Muscle of back (tissue), 11 donors: Measurements from ENCODE around the gene CELF6. TPM values are rescaled to one million over a fixed set of nuclear protein-coding genes. Genes with fewer than 3 reads are reported as not detected.

Experiments
- DNase-seq, 3 donors: peaks; one replicate each; pipeline versions ENCODE4 v3.0.0 to v3.0.0-alpha.2; 2013
- polyA plus RNA-seq, 10 donors: library from polyadenylated mRNA; unstranded; fragments of 120-200 nt; gene quantifications; one replicate each; pipeline ENCODE4 v1.2.1, GENCODE V29; 2013; ENCODE audit not compliant: insufficient read length in 10 of 10

CELF6 gene
- polyA plus RNA-seq, 10 donors, result 0.71 to 2.0 (median 1.1) TPM

DNA sequence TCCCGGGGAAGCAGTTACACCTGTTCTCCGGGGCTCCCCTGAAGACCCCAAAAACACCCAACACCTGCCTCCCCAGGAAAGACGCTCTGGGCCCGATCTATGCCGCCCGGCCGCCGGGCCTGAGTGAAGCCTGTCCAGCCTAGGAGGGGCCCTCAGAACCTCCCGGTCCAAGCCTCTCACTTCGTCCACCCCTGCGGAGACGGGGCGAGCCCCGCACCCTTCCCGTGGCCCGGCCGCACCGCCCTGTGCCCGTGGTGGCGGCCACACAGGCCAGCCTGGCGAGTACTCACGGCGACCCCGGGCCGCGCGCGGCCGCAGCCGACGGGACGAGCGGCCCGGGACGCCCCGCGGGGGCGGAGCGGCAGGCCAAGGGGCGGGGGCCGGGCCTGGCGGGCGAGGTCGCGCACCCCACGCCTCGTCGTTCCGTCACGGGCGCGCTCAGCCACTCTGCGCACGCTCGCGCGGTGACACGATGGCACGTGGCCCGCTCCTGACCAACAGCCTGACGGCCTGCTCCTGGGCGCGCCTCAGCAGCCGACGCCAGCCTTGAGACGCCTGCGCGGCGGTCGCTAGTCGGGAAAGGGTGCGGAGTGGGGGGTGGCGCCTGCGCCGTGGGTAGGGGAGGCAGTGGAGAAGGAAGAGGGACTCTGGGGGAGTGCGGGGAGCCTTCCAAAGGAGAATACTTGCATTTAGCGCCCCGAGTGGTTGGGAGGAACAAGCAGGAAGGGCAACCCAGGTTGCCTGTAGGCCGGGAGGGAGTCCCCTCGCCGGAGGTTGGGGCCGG lies 47.6 kb downstream of the CELF6 start, which contains the start of gene PARP6:
Gene PARP6, minus strand, starts transcription at position 342 of the 784 bp plus-strand sequence. CDS start 5,077 bp downstream, outside the sequence.
- DNase-seq, result peak; percentile 98 to 100 (median 99)

DNA sequence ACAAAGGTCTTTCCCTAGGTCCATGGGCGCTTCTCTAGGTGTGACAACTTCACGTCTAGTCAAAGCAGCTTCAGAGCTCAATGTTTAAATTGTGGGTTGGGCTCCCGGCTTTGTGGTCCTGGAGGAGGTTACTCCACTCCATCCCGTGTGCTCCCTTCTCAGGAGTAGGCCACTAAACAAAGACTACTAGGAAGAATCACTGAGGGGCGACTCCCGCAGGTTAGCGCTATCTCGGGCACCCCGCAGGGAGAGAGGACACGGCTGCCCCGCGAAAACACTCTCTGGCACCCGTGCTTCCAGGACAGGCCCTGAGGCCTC lies 48.1 kb downstream of the CELF6 start:
- peak in 1 of 3 donors; percentile 61 for DNase-seq

DNA sequence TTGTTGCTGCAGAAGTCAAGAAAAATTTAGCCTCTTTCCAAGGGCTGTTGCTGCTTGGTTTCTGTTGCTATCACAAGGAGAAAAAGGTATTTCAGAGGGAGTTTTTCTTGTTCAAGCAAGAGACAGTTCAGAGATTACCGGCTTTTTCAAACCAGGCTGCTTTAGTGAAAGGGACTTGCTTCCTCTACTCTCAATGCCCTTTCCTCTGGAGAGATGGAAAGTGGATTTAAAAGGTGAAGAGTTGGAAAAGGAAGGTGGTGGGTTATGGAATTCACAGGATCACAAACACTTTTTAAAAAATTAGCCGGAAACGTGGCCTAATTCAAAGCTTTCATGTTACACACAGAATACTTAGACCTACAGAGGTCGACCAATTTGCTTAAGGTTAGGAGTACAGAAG lies 48.7 kb downstream of the CELF6 start:
- DNase-seq, result no peak

DNA sequence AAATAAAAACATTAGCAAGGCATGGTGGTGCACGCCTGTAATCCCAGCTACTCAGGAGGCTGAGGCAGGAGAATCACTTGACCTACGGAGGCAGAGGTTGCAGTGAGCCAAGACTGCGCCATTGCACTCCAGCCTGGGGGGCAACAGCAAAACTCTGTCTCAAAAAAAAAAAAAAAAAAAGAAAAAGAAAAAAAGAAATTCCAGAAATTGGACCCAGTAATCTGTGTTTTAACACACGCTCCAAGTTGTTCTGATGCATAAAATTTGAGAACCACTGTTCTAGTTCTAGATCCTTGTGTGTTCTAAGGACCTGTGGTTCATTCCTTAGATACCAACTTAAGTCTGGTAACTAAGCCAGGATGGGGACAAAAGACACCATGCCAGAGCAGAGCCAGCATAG lies 50.2 kb downstream of the CELF6 start:
- DNase-seq, result no peak

DNA sequence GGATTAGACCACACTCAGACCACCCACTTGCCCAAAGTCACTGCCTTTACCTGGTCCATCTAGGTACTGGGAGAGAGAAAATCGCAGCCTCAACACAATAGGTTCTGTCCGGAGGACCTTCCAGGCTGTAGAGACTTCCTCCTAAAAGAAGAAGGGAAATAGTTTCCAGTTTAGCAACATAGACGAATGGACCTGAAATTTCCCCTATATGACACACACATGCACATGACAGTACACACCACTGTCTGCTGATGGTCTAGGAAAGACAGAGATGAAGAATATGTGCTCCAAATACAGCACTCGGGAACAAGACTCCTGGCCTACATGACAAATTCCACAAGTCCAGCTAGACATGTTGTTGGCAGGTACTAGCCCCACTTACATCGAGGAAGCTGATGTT lies 54.9 kb downstream of the CELF6 start:
- DNase-seq, result no peak

DNA sequence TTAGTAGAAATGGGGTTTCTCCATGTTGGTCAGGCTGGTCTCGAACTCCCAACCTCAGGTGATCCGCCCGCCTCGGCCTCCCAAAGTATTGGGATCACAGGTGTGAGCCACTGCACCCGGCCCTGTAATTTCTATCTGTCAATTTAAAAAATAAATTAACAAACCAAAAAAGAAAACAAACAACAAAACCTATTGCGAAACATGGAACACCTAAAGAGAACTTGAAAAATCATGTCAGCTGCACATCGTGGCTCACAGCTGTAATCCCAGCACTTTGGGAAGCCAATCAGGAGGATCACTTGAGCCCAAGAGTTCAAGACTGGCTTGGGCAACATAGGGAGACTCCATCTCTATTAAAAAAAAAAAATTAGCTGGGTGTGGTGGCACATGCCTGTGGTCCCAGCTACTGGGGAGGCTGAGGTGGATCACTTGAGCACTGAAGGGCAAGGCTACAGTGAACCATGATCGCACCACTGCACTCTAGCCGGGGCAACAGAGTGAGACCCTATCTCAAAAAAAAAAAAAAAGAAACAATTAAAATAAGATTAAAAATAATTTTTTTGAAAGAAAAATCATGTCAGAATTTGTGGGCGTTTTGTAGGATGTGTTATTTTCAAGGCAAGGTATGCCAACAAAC lies 67.2 kb downstream of the CELF6 start:
- no peak for DNase-seq

DNA sequence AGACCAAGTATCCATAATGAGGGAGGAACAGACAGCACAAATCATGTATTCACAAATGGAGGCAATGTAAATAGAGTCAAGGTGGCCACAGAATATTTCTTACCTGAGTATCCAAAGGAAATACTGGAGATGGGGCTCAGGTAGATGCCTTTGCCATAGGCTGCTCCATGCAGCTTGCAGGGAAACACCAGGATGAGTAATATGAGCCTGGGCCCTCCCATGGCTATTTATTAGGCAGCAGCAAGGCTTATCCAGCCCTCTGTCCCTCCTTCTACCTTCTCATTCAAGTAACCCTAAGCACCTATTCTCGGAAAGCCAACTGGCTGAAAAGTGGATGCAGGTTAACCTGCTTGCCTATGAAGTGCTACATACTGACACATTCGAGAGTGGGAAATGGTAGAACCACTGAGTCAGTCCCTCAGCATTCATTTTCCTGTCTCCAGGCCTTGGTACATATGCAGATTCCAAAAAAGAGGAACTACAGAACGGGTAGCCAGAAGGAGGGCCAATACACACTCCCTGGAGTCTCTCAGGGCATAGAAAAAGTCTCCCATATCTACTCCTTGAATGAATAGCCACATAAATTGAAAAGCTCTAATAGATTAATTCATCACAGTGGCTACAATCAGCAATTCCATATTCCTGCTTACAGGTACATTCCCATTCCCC lies 70.7 kb downstream of the CELF6 start:
- no peak for DNase-seq

DNA sequence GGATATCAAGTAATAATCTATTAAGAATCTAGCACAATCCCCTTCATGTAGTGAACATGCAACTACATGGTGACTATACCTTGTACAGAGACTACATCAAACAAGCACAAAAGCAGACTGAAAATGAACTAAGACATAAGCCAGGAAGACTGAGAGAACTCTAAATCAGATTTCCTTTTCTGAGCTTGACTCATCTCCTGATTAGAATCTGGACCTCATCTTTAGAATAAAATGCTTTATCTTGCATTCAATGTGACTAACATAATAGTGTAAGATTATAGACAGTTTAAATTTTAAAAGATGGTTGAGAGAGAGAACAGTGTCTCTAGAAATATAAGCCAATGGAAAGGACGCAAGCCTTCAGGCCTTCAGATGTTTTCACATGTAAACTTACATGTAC lies 71.4 kb downstream of the CELF6 start:
- DNase-seq, result no peak

DNA sequence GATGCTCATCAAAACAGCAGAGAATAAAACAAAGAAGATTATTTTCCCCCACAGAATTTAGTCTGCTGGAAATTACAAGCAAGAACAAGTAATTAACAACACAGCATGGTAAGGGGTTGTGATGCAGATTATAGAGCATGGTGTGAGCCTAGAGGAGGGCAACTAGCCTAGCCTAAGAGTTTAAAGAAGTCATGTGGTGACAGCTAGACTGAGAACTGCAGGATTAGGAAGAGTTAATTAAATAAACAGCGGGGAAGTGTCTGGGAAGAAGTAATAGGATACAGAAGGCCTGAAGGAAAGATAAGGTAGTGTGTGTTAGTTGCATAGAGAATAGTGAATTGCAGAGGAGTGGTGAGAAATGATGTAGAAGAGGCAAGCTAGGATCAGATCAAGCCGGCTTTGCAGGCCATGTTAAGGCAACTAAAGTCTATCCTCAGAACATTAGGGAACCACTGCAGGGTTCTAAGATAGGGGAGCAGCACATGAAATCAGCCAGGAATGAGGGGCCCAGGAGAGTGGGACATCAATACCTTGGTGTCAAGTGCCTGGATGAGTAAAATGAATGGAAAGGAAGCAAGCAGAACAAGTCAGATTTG lies 77.1 kb downstream of the CELF6 start:
- DNase-seq, result no peak

DNA sequence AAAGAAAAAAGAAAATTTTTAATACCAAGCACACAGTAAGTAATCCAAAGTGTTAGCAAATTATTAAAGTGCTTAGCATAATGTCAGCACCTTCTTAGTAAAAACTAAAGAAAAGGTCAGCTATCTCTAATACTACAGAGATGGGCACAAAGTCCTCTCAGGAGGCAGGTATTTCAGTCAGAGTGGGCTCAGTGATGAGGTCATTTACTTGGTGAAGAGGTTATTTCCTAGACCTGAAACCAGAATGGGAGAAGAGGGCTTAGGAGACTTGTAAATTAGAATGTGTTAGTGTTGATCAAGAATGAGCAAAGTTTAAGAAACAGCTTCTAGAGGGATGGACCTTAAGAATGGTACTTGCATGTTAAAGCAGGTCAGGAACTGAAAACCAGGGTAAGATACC lies 80.3 kb downstream of the CELF6 start:
- DNase-seq, result no peak

DNA sequence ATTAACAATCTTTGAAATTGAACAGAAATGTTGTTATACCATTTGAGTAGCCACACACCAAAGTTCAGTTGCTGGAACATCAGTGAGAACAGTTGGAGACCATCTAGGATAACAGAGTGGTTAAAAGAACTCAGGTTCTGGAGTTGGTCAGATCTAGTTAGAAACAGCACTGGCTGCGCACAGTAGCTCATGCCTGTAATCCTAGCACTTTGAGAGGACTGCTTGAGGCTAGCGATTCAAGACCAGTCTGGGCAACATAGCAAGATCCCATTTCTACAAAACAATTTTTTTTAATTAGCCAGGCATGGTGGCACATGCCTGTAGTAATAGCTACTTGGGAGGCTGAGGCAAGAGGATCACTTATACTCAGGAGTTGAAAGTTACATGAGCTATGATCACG lies 81.4 kb downstream of the CELF6 start:
- DNase-seq, result no peak

DNA sequence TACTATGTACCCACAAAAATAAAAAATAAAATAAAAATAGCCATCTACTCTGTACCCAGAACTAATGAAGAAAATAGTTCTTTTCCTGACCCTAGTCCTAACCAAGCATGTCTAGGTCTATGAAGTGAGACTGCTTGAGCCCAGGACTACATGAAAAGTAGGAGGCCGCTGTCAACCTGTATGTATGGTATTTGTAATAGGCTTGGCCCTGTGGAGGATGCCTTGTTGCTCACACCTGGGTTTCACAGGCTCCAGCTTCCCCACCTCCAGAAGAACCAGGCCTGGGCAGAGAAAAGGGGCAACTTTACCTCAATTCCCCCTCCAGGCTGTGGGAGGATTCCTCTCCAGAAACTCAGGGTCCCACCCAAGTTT lies 82.1 kb downstream of the CELF6 start:
- no peak for DNase-seq

DNA sequence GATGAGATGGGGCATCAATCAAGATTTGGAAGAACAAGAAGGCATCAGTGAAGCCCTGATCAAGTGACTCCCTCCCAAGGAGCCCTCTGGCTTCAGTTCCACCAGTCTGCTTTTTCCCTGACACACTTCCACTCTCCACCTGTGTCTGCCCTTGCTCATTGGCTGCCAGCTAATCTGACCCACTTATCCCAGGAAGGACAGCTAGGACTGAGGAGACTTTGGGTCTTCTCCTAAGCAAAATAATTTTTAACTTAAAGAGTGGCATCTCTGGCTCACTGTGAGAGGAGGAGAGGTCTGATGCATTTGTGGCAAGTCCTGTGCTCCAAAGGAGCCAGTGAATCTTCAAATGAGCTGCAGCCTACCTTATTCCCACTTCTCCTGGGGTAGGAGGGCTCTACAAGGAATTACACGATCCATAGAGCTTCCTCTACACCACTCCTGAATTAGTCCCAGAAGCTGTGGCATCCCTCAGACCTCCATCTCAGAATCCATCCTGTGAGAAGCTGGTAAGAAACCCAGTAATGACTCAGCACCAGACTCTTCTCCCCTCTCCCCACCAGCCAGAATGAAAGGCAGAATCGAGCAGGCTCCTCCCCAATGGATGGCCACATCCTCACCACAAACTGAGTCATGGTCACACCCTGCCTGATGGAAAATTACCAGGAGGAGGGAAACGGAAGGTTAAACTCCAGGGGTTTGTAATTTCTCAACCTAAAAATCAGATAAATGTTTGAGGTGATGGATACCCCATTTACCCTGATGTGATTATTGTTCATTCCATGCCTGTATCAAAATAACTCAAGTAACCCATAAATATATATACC lies 82.7 kb downstream of the CELF6 start:
- DNase-seq, result peak in 1 of 3 donors; percentile 92

DNA sequence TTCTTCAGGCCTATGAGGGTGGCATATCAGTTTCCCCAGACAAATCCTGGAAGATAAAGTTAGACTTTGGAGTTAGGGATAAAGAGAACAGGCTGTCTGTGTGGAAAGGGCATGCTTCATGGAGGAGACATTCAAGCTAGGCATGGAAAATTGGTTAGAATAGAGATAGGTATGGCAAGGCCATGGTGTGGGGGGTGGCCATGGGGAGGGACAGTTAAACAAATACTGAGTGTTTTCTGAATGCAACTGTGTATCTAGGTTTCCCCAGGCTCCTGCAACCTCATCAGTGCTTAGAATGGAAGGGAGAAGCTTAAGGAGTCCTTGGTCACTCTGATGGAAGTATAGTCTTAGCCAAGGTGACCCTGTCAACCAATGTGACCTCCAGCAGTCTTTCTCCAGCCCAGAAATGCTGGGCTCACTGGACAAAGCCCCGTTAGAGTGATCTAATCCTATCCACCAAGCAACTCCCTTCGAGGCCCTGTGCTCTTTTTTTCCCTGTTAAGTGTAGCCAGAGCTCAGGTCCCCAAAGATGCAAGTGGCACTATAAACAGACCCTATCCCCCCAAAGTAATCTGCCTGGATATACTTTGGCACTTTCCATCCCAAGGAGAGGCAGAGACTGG lies 83.5 kb downstream of the CELF6 start:
- no peak for DNase-seq

DNA sequence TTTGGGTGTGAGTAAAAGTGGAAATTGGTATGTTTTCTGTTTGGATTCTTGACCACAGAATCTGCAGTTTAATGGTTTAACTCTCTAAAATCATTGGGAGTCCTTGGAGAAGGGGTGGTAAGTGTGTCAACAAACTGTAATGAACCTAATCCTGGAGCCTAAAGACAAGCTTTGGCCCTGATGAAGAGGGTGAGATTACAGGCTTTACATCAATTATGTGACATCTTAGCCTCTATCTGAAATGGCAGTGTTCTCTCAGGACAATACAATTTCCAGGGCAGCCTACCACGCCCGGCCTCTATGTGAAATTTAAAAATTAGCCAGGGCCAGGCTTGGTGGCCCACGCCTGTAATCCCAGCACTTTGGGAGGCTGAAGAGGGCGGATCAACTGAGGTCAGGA lies 84.7 kb downstream of the CELF6 start:
- no peak for DNase-seq

Other genes with a start within 250 kb of the CELF6 start
- gene MYO9A, start 202.0 kb downstream of the CELF6 start, polyA plus RNA-seq, result 10 to 100 TPM; 23.1 to 41.7 (median 28.6) TPM
- 1 to 10 TPM; 3.7 to 6.5 (median 5.0) TPM for gene SENP8, start 201.8 kb downstream of the CELF6 start, polyA plus RNA-seq
- 1 to 10 TPM in 8 of 10 donors, under 1 TPM in 2; 0.78 to 2.7 (median 1.6) TPM for gene GRAMD2A, start 122.4 kb downstream of the CELF6 start, polyA plus RNA-seq
- gene PKM, start 89.0 kb downstream of the CELF6 start, polyA plus RNA-seq, result 100 to 1,000 TPM; 616 to 912 (median 778) TPM
- gene PARP6, start 47.6 kb downstream of the CELF6 start, polyA plus RNA-seq, result 10 to 100 TPM; 39.4 to 96.6 (median 56.6) TPM
- gene HEXA, start 55.9 kb upstream of the CELF6 start, polyA plus RNA-seq, result 10 to 100 TPM; 46.4 to 60.3 (median 49.9) TPM
- not detected for gene TMEM202, start 78.1 kb upstream of the CELF6 start, polyA plus RNA-seq
- 100 to 1,000 TPM; 120 to 160 (median 134) TPM for gene ARIH1, start 154.2 kb upstream of the CELF6 start, polyA plus RNA-seq